Mucosa of rectum (tissue), 2 donors: ENCODE results near the gene C1orf52.
A peak's percentile ranks its signal among the peaks of the same experiment; 100 is the strongest.

Source experiments
- H3K27ac ChIP-seq, 2 donors: one replicate each; pipeline ENCODE4 v1.7.0; 2013; ENCODE audit warnings: inconsistent platforms in 2 of 2, low read depth in 2 of 2, low read length in 2 of 2
- H3K27me3 ChIP-seq, 2 donors: one replicate each; pipeline ENCODE4 v1.7.0; 2013; ENCODE audit warnings: low read length in 2 of 2; ENCODE audit not compliant: control insufficient read depth in 2 of 2, insufficient read depth in 2 of 2
- H3K36me3 ChIP-seq, 2 donors: one replicate each; pipeline ENCODE4 v1.7.0; 2013; ENCODE audit warnings: low read length in 2 of 2; ENCODE audit not compliant: control insufficient read depth in 2 of 2, insufficient read depth in 2 of 2
- H3K4me1 ChIP-seq, 2 donors: one replicate each; pipeline ENCODE4 v1.7.0; 2013; ENCODE audit warnings: low read length in 2 of 2, mild to moderate bottlenecking in 1 of 2; ENCODE audit not compliant: control insufficient read depth in 2 of 2, insufficient read depth in 2 of 2
- H3K4me3 ChIP-seq, 2 donors: one replicate each; pipeline ENCODE4 v1.7.0; 2013; ENCODE audit warnings: low read length in 2 of 2
- H3K9ac ChIP-seq, 2 donors: one replicate each; pipeline ENCODE4 v1.7.0; 2013; ENCODE audit warnings: low read length in 2 of 2, low read depth in 1 of 2, mild to moderate bottlenecking in 1 of 2
- H3K9me3 ChIP-seq, 2 donors: one replicate each; pipeline ENCODE4 v1.7.0; 2013; ENCODE audit warnings: low read length in 2 of 2; ENCODE audit not compliant: control insufficient read depth in 2 of 2
- donor health status: healthy.
- donor health status: Normal muscosa, but diverticular disease.

Gene C1orf52

GRCh38 chr1:85259118-85259911 lies at the start of gene C1orf52:
C1orf52 (minus strand) TSS chr1:85259662; CDS start chr1:85259633, 29 bp downstream.
- peak within 1 kb of the TSS; percentile 88 to 90 for H3K9ac ChIP-seq
- H3K36me3 ChIP-seq: peaks cover 5 to 18% of the 10 kb centered on the region in 2 donors
- H3K4me1 ChIP-seq: peaks cover 10 to 20% of the 10 kb centered on the region in 2 donors
- no peaks in the 10 kb centered on the region for H3K27me3 ChIP-seq
- peak within 1 kb of the TSS; percentile 71 to 75 for H3K27ac ChIP-seq
- H3K9me3 ChIP-seq: no peaks in the 10 kb centered on the region
- H3K4me3 ChIP-seq: peak within 1 kb of the TSS; percentile 92

GRCh38 chr1:85308833-85309350 lies 49.4 kb upstream of the C1orf52 start:
- H3K27me3 ChIP-seq: no peaks in the 10 kb centered on the region
- H3K27ac ChIP-seq: no peak overlapping the region
- peaks cover 0 to 5% of the 10 kb centered on the region in 2 donors for H3K4me1 ChIP-seq
- no peak overlapping the region for H3K9ac ChIP-seq
- H3K4me3 ChIP-seq: no peak overlapping the region
- H3K36me3 ChIP-seq: no peaks in the 10 kb centered on the region
- H3K9me3 ChIP-seq: no peaks in the 10 kb centered on the region

- Histone ChIP-seq H3K27ac (no peak overlapping the region), H3K9ac (no peak overlapping the region), H3K36me3 (no peaks in the 10 kb centered on the region), H3K27me3 (no peaks in the 10 kb centered on the region), H3K4me3 (peak overlapping the region in 1 of 2 donors; percentile 57), H3K4me1 (peaks cover 0 to 5% of the 10 kb centered on the region in 2 donors), H3K9me3 (no peaks in the 10 kb centered on the region)
Observed at GRCh38 chr1:85307987-85308832, 48.7 kb upstream of the C1orf52 start.

DNA sequence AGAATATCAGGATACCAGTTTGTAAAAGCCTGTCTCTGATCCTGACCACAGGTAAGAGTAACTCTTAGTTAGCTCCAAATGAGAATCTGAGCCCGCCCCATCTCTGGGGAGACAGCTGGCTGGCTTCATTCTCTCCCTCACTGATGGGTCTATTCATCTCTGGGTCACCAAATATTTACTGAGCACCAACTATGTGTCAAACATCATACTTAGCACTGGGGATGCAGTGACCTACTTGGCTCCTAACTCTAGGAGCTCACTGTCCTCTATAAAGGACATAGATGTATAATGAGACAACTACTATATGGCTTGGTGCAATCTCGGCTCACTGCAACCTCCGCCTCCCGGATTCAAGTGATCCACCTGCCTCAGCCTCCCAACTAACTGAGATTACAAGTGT lies 46.8 kb upstream of the C1orf52 start:
- no peak overlapping the region for H3K4me3 ChIP-seq
- no peak overlapping the region for H3K27ac ChIP-seq
- peaks cover 0 to 5% of the 10 kb centered on the region in 2 donors for H3K4me1 ChIP-seq
- H3K27me3 ChIP-seq: no peaks in the 10 kb centered on the region
- H3K9me3 ChIP-seq: no peaks in the 10 kb centered on the region
- no peak overlapping the region for H3K9ac ChIP-seq
- H3K36me3 ChIP-seq: no peaks in the 10 kb centered on the region

DNA sequence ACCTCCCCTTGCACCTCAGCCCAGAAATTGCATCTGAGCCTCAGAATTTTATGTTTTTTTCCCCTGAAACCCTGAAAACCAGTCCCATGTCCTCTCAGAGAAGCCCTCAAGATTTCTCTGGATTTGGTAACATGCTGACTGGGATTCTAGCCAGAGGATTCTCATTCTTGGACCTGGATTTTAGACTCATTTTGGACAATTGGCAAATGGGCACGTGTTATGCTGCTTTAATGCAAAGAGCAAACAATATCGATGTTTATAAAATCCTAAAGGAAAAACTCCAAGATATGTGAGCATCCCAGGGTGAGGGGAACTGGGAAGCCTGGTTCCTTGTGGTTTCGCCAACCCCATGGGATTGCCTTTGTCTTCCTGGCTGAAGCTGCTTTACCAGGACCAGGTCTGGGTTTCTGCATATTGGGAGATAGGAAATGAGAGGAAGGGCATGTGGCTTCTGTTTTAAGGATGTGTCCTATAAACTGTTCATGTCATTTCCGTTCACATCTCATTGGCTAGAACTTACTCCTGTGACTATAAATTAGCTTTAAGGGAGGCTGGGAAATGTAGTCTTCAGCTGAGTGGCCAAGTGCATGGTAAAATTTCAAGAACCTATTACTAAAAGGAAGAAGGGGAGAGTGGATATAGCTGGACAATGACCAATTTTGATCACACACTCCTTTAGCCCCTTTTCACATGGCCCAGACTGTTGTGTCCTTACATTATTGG lies 44.1 kb upstream of the C1orf52 start:
- Histone ChIP-seq H3K4me3 (no peak overlapping the region), H3K36me3 (no peaks in the 10 kb centered on the region), H3K27me3 (no peaks in the 10 kb centered on the region), H3K9ac (no peak overlapping the region), H3K9me3 (no peaks in the 10 kb centered on the region), H3K4me1 (peaks cover 0 to 4% of the 10 kb centered on the region in 2 donors), H3K27ac (no peak overlapping the region)

DNA sequence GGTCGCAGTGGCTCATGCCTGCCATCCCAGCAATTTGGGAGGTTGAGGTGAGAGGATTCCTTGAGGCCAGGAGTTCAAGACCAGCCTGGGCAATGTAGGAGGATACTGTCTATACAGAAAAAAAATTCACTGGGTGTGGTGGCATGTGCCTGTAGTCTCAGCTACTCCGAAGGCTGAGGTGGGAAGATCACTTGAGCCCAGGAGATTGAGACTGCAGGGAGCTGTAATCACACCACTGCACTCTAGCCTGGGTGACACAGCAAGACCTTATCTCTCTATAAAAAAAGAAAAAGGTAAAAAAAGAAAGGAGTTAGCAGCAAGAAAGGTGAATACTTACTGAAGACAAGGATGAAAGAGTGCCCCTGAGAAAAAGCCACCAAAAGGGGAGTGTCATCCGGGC lies 40.7 kb upstream of the C1orf52 start:
- H3K9me3 ChIP-seq: no peaks in the 10 kb centered on the region
- H3K36me3 ChIP-seq: no peaks in the 10 kb centered on the region
- no peaks in the 10 kb centered on the region for H3K27me3 ChIP-seq
- peaks cover 5 to 8% of the 10 kb centered on the region in 2 donors for H3K4me1 ChIP-seq
- H3K27ac ChIP-seq: no peak overlapping the region
- no peak overlapping the region for H3K9ac ChIP-seq
- H3K4me3 ChIP-seq: no peak overlapping the region

DNA sequence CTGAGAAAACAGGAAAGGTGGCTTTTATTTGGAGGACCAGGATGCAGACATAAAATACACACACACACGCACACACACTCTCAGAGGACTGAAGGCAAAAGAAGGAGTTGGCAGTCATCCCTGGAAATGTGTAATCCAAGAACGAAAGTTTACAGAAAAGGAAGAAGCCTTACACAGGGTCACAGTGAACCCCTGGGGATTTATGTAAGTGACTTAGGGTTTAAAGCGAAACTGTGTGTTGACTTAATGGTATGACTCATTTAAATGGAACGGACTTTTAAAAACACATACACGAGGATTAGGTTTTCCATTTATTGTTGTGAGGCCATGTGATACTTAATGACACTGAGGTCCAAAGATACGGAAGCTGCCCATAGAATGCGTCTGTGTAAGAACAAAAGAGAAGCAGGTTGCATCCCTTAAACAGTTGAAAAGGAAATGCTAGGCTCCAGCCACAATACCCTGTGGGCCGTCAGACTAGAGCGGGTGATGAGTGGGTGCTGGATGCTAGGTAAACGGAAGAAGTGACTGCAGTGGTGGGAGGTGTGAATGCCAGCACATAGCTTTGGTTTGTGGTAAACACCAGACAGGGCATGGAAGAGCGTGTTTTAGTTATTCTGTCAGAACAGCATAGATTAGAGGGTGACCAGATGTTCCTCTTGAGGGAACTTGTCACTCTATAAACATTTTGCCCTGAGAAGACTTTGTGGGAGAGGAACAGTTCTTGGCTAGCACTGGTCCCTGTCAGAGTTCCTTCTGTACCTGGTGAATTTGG lies 38.6 kb upstream of the C1orf52 start:
- Histone ChIP-seq H3K9ac (no peak overlapping the region), H3K27me3 (no peaks in the 10 kb centered on the region), H3K9me3 (no peaks in the 10 kb centered on the region), H3K36me3 (no peaks in the 10 kb centered on the region), H3K4me3 (peak overlapping the region; percentile 18 to 59), H3K4me1 (peaks cover 5 to 8% of the 10 kb centered on the region in 2 donors), H3K27ac (peak overlapping the region; percentile 18 to 69)

DNA sequence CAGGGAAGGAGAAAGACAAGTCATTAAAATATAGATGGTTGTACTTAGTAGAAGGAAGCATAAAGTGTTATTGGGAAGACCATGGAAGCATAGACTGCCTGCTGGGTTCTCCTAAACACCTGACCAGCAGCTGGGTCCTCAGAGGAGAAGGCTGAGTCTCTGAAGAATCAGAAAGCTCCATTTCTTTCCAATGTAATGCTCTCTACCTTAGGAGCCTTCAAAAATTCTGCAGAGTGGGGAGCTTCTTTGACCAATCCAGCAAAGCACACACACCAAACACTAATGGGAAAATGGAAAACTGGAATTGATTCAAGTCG lies 38.0 kb upstream of the C1orf52 start:
- Histone ChIP-seq H3K4me1 (peaks cover 5 to 8% of the 10 kb centered on the region in 2 donors), H3K9ac (no peak overlapping the region), H3K36me3 (no peaks in the 10 kb centered on the region), H3K27ac (peak overlapping the region; percentile 11 to 69), H3K4me3 (peak overlapping the region in 1 of 2 donors; percentile 59), H3K27me3 (no peaks in the 10 kb centered on the region), H3K9me3 (no peaks in the 10 kb centered on the region)

DNA sequence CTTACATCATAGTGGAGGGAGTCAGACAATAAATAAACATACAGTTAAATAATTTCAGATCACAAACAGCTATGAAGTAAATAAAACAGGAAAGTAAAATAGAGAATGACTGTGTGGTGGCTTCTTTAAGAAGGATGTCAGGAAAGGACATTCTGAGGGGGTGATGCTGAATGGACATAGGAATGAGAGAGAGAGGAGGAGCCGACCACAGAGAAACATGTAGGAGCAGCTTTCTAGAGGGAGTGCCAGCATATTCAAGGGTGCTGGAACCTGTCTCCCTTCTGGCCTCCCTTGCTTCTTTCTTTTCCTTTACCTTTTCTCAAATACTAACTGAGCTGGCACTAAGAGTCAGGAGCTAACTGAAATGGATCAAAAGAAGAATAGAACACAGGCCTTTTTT lies 37.5 kb upstream of the C1orf52 start:
- peak overlapping the region in 1 of 2 donors; percentile 11 for H3K27ac ChIP-seq
- peaks cover 5 to 8% of the 10 kb centered on the region in 2 donors for H3K4me1 ChIP-seq
- H3K9ac ChIP-seq: no peak overlapping the region

More for the DNA sequence above, 37.5 kb upstream of the C1orf52 start:
- H3K4me3 ChIP-seq: no peak overlapping the region
- no peaks in the 10 kb centered on the region for H3K36me3 ChIP-seq
- no peaks in the 10 kb centered on the region for H3K9me3 ChIP-seq
- H3K27me3 ChIP-seq: no peaks in the 10 kb centered on the region
